H1 (cell line): ENCODE data around the gene CLPX. TPM values are rescaled to one million over a fixed set of nuclear protein-coding genes. Genes with fewer than 3 reads are reported as not detected.
A peak's percentile ranks its signal among the peaks of the same experiment; 100 is the strongest.

Experiments used
- CTCF ChIA-PET: fragments of 300-600 bp; sonication (Branson Sonifier 250); formaldehyde crosslinking; loops from one replicate; lab custom pipeline; 2021; ENCODE audit not compliant: partially characterized antibody; lab: Charles Lee
- POLR2A ChIA-PET: fragments of 300-600 bp; sonication (Branson Sonifier 250); formaldehyde crosslinking; loops from one replicate; lab custom pipeline; 2021; ENCODE audit warnings: inconsistent platforms; ENCODE audit not compliant: partially characterized antibody; lab: Charles Lee
- DNase-seq, 2 experiments: peaks; one replicate each; pipeline versions ENCODE4 v3.0.0 to v3.0.0-alpha.2; 2010 to 2022; ENCODE audit warnings: low spot score in 2 of 2, low read depth in 1 of 2, mixed read lengths in 1 of 2
- FAIRE-seq: peaks from 2 replicates; lab custom pipeline; 2011; peaks lifted over from hg19 to GRCh38; lab: Jason Lieb, UNC
- H2AFZ ChIP-seq: 2 replicates; pipeline ENCODE4 v1.8.1; 2012; ENCODE audit warnings: low read length, inconsistent platforms
- H2AK5ac ChIP-seq: 2 replicates; pipeline ENCODE4 v1.6.1; 2013; ENCODE audit warnings: low read depth, low read length
- H2BK120ac ChIP-seq: replicated peaks from 2 replicates; pipeline ENCODE3; 2013; ENCODE audit warnings: low read depth, low read length, inconsistent platforms
- H2BK12ac ChIP-seq: 2 replicates; pipeline ENCODE4 v1.6.1; 2013; ENCODE audit warnings: low read depth, low read length
- H2BK15ac ChIP-seq: 2 replicates; pipeline ENCODE4 v1.6.1; 2013; ENCODE audit warnings: low read length
- H2BK20ac ChIP-seq: 2 replicates; pipeline ENCODE4 v1.6.1; 2013; ENCODE audit warnings: low read length
- H2BK5ac ChIP-seq: 2 replicates; pipeline ENCODE4 v1.6.1; 2013; ENCODE audit warnings: low read depth, low read length
- H3K14ac ChIP-seq: 2 replicates; pipeline ENCODE4 v1.6.1; 2013; ENCODE audit warnings: inconsistent platforms; ENCODE audit not compliant: insufficient read length
- H3K18ac ChIP-seq: 2 replicates; pipeline ENCODE4 v1.6.1; 2013; ENCODE audit warnings: low read length; ENCODE audit errors: extremely low read depth
- H3K23ac ChIP-seq: 2 replicates; pipeline ENCODE4 v1.6.1; 2013; ENCODE audit warnings: inconsistent platforms; ENCODE audit not compliant: insufficient read length
- H3K23me2 ChIP-seq: 2 replicates; pipeline ENCODE4 v1.6.1; 2013; ENCODE audit warnings: low read depth, low read length
- H3K27ac ChIP-seq: 2 replicates; pipeline ENCODE4 v1.6.1; 2011; ENCODE audit warnings: low read depth, low read length, inconsistent platforms
- H3K27me3 ChIP-seq, 4 experiments: replicated peaks in 1 of 4; 1 replicate in 1 of 4; 2 replicates in 3 of 4; pipeline versions ENCODE4 v1.6.1 to v1.8.1; 2011 to 2013; ENCODE audit warnings: low read length in 3 of 4, mild to moderate bottlenecking in 3 of 4, inconsistent platforms in 2 of 4, mixed read lengths in 2 of 4, moderate library complexity in 1 of 4; ENCODE audit not compliant: control insufficient read depth in 3 of 4, insufficient read depth in 3 of 4; ENCODE audit errors: extremely low read depth in 1 of 4
- H3K36me3 ChIP-seq, 4 experiments: 2 replicates each; pipeline versions ENCODE4 v1.6.1 to v1.8.1; 2011 to 2013; ENCODE audit warnings: mild to moderate bottlenecking in 4 of 4, low read length in 3 of 4, moderate library complexity in 2 of 4, control low read depth in 1 of 4, inconsistent platforms in 1 of 4; ENCODE audit not compliant: insufficient read depth in 4 of 4, control insufficient read depth in 2 of 4
- H3K4ac ChIP-seq: replicated peaks from 2 replicates; pipeline ENCODE3; 2013; ENCODE audit warnings: low read length, low read depth, mixed read lengths, inconsistent platforms; ENCODE audit not compliant: insufficient read length
- H3K4me1 ChIP-seq, 4 experiments: replicated peaks in 1 of 4; 1 replicate in 1 of 4; 2 replicates in 3 of 4; pipeline versions ENCODE4 v1.6.1 to v1.8.1; 2011 to 2013; ENCODE audit warnings: low read length in 3 of 4, inconsistent platforms in 2 of 4, mixed read lengths in 1 of 4; ENCODE audit not compliant: insufficient read depth in 4 of 4, control insufficient read depth in 3 of 4
- H3K4me2 ChIP-seq, 2 experiments: 2 replicates each; pipeline versions ENCODE4 v1.6.1 to v1.8.1; 2011 to 2013; ENCODE audit warnings: low read depth in 2 of 2, low read length in 2 of 2, control low read depth in 1 of 2, inconsistent platforms in 1 of 2, mild to moderate bottlenecking in 1 of 2; ENCODE audit not compliant: insufficient read depth in 1 of 2
- H3K4me3 ChIP-seq, 4 experiments: fragments of 200-600, 300-600 bp in 1 of 4; sonication (generic), shearing (Covaris generic), sonication (Bioruptor Twin) in 1 of 4; 2 replicates each; pipeline versions ENCODE4 v1.5.1 to v1.8.1; 2011 to 2016; ENCODE audit warnings: low read length in 4 of 4, low read depth in 3 of 4, control low read depth in 2 of 4, inconsistent platforms in 2 of 4, mild to moderate bottlenecking in 2 of 4, mixed read lengths in 1 of 4, moderate library complexity in 1 of 4; ENCODE audit not compliant: insufficient read depth in 2 of 4; ENCODE audit errors: extremely low read depth in 1 of 4
- H3K56ac ChIP-seq: replicated peaks from 2 replicates; pipeline ENCODE3; 2013; ENCODE audit warnings: low read depth, mild to moderate bottlenecking, mixed read lengths, low read length, inconsistent platforms; ENCODE audit not compliant: insufficient read length
- H3K79me1 ChIP-seq: 2 replicates; pipeline ENCODE4 v1.6.1; 2013; ENCODE audit warnings: low read depth, low read length, control low read depth
- H3K79me2 ChIP-seq, 2 experiments: 2 replicates each; pipeline versions ENCODE4 v1.6.1 to v1.8.1; 2012 to 2013; ENCODE audit warnings: low read length in 2 of 2, mild to moderate bottlenecking in 2 of 2, inconsistent platforms in 1 of 2; ENCODE audit not compliant: insufficient read depth in 2 of 2, control insufficient read depth in 1 of 2
- H3K9ac ChIP-seq, 4 experiments: replicated peaks in 1 of 4; 1 replicate in 1 of 4; 2 replicates in 3 of 4; pipeline versions ENCODE4 v1.6.1 to v1.8.1; 2011 to 2013; ENCODE audit warnings: low read depth in 3 of 4, low read length in 3 of 4, control low read depth in 2 of 4, mild to moderate bottlenecking in 2 of 4, moderate library complexity in 2 of 4, inconsistent platforms in 1 of 4; ENCODE audit errors: extremely low read depth in 1 of 4
- H3K9me3 ChIP-seq, 2 experiments: 2 replicates each; pipeline versions ENCODE4 v1.6.1 to v1.8.1; 2012 to 2013; ENCODE audit warnings: mild to moderate bottlenecking in 2 of 2, moderate library complexity in 2 of 2, control low read depth in 1 of 2, inconsistent platforms in 1 of 2, low read depth in 1 of 2, low read length in 1 of 2, mixed read lengths in 1 of 2; ENCODE audit not compliant: insufficient read depth in 2 of 2
- H4K20me1 ChIP-seq, 2 experiments: replicated peaks in 1 of 2; 2 replicates each; pipeline versions ENCODE3 to v1.8.1; 2011 to 2013; ENCODE audit warnings: inconsistent platforms in 2 of 2, low read length in 2 of 2, mild to moderate bottlenecking in 1 of 2; ENCODE audit not compliant: insufficient read depth in 2 of 2, control insufficient read depth in 1 of 2
- H4K5ac ChIP-seq: 2 replicates; pipeline ENCODE4 v1.6.1; 2013; ENCODE audit warnings: low read length, low read depth, mixed read lengths, inconsistent platforms; ENCODE audit not compliant: insufficient read length
- H4K8ac ChIP-seq: 2 replicates; pipeline ENCODE4 v1.8.0; 2013; ENCODE audit warnings: mild to moderate bottlenecking, moderate library complexity, low read length, inconsistent platforms; ENCODE audit not compliant: insufficient read depth; ENCODE audit errors: extremely low read depth
- H4K91ac ChIP-seq: replicated peaks from 2 replicates; pipeline ENCODE3; 2013; ENCODE audit warnings: low read length, mixed read lengths, inconsistent platforms; ENCODE audit not compliant: insufficient read length
- ASH2L ChIP-seq: fragments of 200-600, 300-600 bp; sonication (generic); IDR thresholded peaks from one replicate; pipeline ENCODE4 v1.7.1; 2017; ENCODE audit warnings: low read length
- CBX5 ChIP-seq: fragments of 300-800, 300-1000 bp; sonication (generic); IDR thresholded peaks from 2 replicates; pipeline ENCODE4 v1.7.1; 2016; ENCODE audit warnings: antibody characterized with exemption, low read length, low read depth
- CEBPB ChIP-seq: IDR thresholded peaks from 2 replicates; pipeline ENCODE4 v1.6.1; 2012; ENCODE audit warnings: low read depth, low read length
- CREB1 ChIP-seq: IDR thresholded peaks from 2 replicates; pipeline ENCODE4 v1.6.1; 2012; ENCODE audit warnings: inconsistent platforms
- E2F6 ChIP-seq: IDR thresholded peaks from 2 replicates; pipeline ENCODE4 v1.6.1; 2012; ENCODE audit warnings: inconsistent platforms
- EGR1 ChIP-seq: IDR thresholded peaks from 2 replicates; pipeline ENCODE4 v1.6.1; 2011; ENCODE audit warnings: low read depth, low read length, borderline replicate concordance
- EP300 ChIP-seq, 2 experiments: IDR thresholded peaks; 1 replicate in 1 of 2; 2 replicates in 1 of 2; pipeline ENCODE4 v1.6.1; 2011 to 2012; ENCODE audit warnings: low read depth in 2 of 2, low read length in 2 of 2, mild to moderate bottlenecking in 2 of 2, borderline replicate concordance in 1 of 2, inconsistent platforms in 1 of 2, moderate library complexity in 1 of 2
- MAFK ChIP-seq: IDR thresholded peaks from 2 replicates; pipeline ENCODE4 v1.6.1; 2012; ENCODE audit warnings: low read depth, mild to moderate bottlenecking, improper control_type of control experiment, low read length
- RAD21 ChIP-seq, 2 experiments: IDR thresholded peaks in 1 of 2; conservative IDR thresholded peaks in 1 of 2; 2 replicates each; pipeline ENCODE4 v1.6.1; 2011; ENCODE audit warnings: low read depth in 2 of 2, low read length in 2 of 2, improper control_type of control experiment in 1 of 2, inconsistent platforms in 1 of 2, mild to moderate bottlenecking in 1 of 2, moderate library complexity in 1 of 2
- SUZ12 ChIP-seq: fragments of 200-600 bp; sonication (generic); IDR thresholded peaks from 2 replicates; pipeline ENCODE4 v1.6.1; 2012; ENCODE audit warnings: mild to moderate bottlenecking, inconsistent platforms, low read length, moderate library complexity, mixed read lengths
- TAF7 ChIP-seq: optimal IDR thresholded peaks from 2 replicates; pipeline ENCODE3; 2011; ENCODE audit warnings: low read depth, mild to moderate bottlenecking, inconsistent platforms, low read length, moderate library complexity, borderline replicate concordance
- WGBS, 2 experiments: shearing (Covaris generic) in 1 of 2; methylation state at CpG; one replicate each; pipeline versions ENCODE4 v1.1.6 to v1.1.7; 2013 to 2015; ENCODE audit warnings: low lambda C conversion rate in 2 of 2, mixed read lengths in 2 of 2, inconsistent platforms in 1 of 2, low coverage in 1 of 2, missing lambda C conversion rate in 1 of 2; ENCODE audit not compliant: insufficient replicate concordance in 2 of 2, insufficient coverage in 1 of 2, insufficient read length in 1 of 2; ENCODE audit errors: extremely low coverage in 1 of 2, missing lambda C conversion rate in 1 of 2; 5-methylcytosine and 5-hydroxymethylcytosine counted together
- polyA plus RNA-seq, 7 experiments: library from polyadenylated mRNA; depleted of rRNA in 3 of 7; stranded (reverse) in 5 of 7; unstranded in 2 of 7; fragments of >200 nt in 5 of 7; fragments of 200-250 nt in 2 of 7; gene quantifications; 1 replicate in 5 of 7; 2 replicates in 1 of 7; 4 replicates in 1 of 7; pipeline versions ENCODE4 v1.2.1 to v1.2.3, GENCODE V29; 2011 to 2013; ENCODE audit warnings: missing spikeins in 2 of 7, mixed read lengths in 2 of 7
- total RNA-seq: library from RNA; stranded (reverse); fragmentation: NEBNext Ultra II Directional; extraction: Animal tissue kit (Norgen Biotek cat#: 25700); gene quantifications from 2 replicates; pipeline ENCODE4 v1.2.1, GENCODE V29; 2021

The CLPX gene
- total and polyA plus RNA-seq, 2 of the 8 experiments (the other 6 are each of a cell fraction or from before 2014, with no cell fraction given), result 10.5 to 53.6 TPM

- Histone ChIP-seq H2BK20ac (0 out of 2 replicates have a peak overlapping the region, but pooled peaks have one; percentile 55), H4K8ac (no peak overlapping the region), H2BK5ac (peak overlapping the region; percentile 83; the same call in 1 of the 2 replicates), H4K5ac (no peak overlapping the region), H3K14ac (no peak overlapping the region), H3K36me3 (no peaks in the 10 kb centered on the region), H4K20me1 (no peaks in the 10 kb centered on the region), H3K27me3 (no peaks in the 10 kb centered on the region), H3K4me3 (no peak overlapping the region), H3K4me2 (no peak overlapping the region), H2AK5ac (no peak overlapping the region), H3K23me2 (no peaks in the 10 kb centered on the region), H4K91ac (peak overlapping the region; percentile 10), H2BK120ac (no peak overlapping the region), H3K79me2 (no peaks in the 10 kb centered on the region), H3K9ac (no peak overlapping the region), H3K23ac (no peak overlapping the region), H2BK15ac (no peak overlapping the region), H3K9me3 (no peaks in the 10 kb centered on the region), H3K4ac (no peak overlapping the region), H2AFZ (peak overlapping the region; percentile 2; the same call in 1 of the 2 replicates), H3K27ac (0 out of 2 replicates have a peak overlapping the region, but pooled peaks have one; percentile 45), H3K18ac (peak overlapping the region; percentile 96), H3K56ac (no peak overlapping the region), H2BK12ac (peak overlapping the region; percentile 92; the same call in 1 of the 2 replicates), H3K79me1 (no peaks in the 10 kb centered on the region), H3K4me1 (peaks cover 0 to 4% (median 2%) of the 10 kb centered on the region in 4 experiments; a peak in 4 of 7 replicates)
- CTCF ChIA-PET, result interaction anchor here (0.8 kb wide), 1 partner anchor 17 kb away, joined by 3 read pairs; no protein-coding TSS in a partner anchor
- FAIRE-seq (no peak), DNase-seq (no peak)
- POLR2A ChIA-PET, result interaction anchor here (1.0 kb wide), 1 partner anchor 79 kb away, joined by 4 read pairs; the partner anchor contains the start of gene RNU5B-1
- 87% methylated on average over 3 of the region's 3 CpGs; no CpG with 5 or more reads in 1 of the 2 experiments for WGBS, 2 experiments
- TF ChIP-seq SUZ12 (no peak), CREB1 (no peak), CBX5 (no peak), E2F6 (no peak), EGR1 (no peak), RAD21 (IDR thresholded peaks at IDR 0.05 in 1 of 2, conservative IDR thresholded peaks at IDR 0.05 in 1 of 2; ENCODE audit: low read depth in 2 of 2, low read length in 2 of 2) (no peak), TAF7 (no peak), EP300 (IDR thresholded peaks at IDR 0.05; ENCODE audit: borderline replicate concordance in 1 of 2, low read depth in 2 of 2, low read length in 2 of 2) (no peak), ASH2L (no peak), MAFK (no peak), CEBPB (no peak)
Observed at GRCh38 chr15:65226221-65226620, 41.1 kb upstream of the CLPX start.
